ENCODE data around the gene ANKS1B.
"Not testable (repeated sequence)": the region's sequence is repeated elsewhere in the genome, so short reads cannot be mapped to it uniquely, and the experiment has no call there.

ANKS1B gene

GRCh38 chr12:98983647-98984046, 1001.1 kb downstream of the ANKS1B start:
- no peaks in the 10 kb centered on the region for H3K36me3 Mint-ChIP-seq
- H3K4me1 Mint-ChIP-seq, result no peaks in the 10 kb centered on the region
- DNase-seq (ENCODE audit: low spot score in 2 of 2) (no peak), ATAC-seq (ENCODE audit: low read depth) (no peak)
- peaks cover 7% of the 10 kb centered on the region for H3K9me3 Mint-ChIP-seq
- H3K4me3 Mint-ChIP-seq, result no peak overlapping the region
- no peaks in the 10 kb centered on the region for H3K27me3 Mint-ChIP-seq
- H3K27ac Mint-ChIP-seq, result no peak overlapping the region

DNA sequence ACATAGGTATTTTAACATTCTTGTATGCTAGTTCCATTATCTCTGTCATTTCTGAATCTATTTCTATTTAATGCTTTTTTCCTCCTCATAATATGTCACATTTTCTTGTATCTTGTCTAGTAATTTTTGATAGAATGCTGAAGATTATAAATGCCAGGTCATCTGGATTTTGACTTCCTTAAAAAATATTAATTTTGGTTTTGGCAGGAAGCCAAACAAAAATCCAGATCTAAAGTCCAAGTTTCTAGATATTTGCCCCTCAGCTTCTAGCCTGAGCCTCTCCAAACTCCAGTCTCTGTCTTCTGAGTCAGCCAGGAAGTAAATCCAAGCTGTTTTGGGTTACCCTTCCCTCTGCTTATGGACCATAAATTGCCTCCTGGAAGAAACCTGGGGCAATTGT, 1004.2 kb downstream of the ANKS1B start:
- DNase-seq (ENCODE audit: low spot score in 2 of 2), result no peak
- H3K9me3 Mint-ChIP-seq, result peaks cover under 1% of the 10 kb centered on the region
- no peak for ATAC-seq (ENCODE audit: low read depth)
- H3K27me3 Mint-ChIP-seq, result no peaks in the 10 kb centered on the region
- no peaks in the 10 kb centered on the region for H3K36me3 Mint-ChIP-seq
- H3K27ac Mint-ChIP-seq, result no peak overlapping the region
- no peak overlapping the region for H3K4me3 Mint-ChIP-seq
- no peaks in the 10 kb centered on the region for H3K4me1 Mint-ChIP-seq

DNA sequence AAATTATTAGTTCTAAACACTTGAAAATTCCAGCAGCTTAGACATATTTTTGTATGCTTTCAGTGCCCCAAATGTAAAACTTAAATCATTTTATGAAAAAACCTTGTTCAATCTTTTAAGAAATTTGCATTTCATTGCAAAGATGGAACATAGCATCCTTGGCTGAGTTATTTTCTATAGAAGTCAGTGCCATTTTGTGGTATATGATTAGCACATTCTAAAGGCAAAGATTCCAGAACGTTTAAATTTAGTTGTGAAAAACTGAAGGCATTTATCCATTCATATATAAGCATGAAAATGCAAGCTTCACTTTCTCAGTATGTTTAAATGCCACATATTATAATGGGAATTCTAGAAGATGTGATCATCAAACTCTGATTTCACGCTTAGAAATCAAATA, 1007.5 kb downstream of the ANKS1B start:
- Mint-ChIP-seq H3K4me3 (no peak overlapping the region), H3K4me1 (no peaks in the 10 kb centered on the region), H3K9me3 (peaks cover 5% of the 10 kb centered on the region), H3K27me3 (no peaks in the 10 kb centered on the region), H3K27ac (no peak overlapping the region), H3K36me3 (no peaks in the 10 kb centered on the region)
- no peak for ATAC-seq (ENCODE audit: low read depth)
- DNase-seq (ENCODE audit: low spot score in 2 of 2), result no peak

DNA sequence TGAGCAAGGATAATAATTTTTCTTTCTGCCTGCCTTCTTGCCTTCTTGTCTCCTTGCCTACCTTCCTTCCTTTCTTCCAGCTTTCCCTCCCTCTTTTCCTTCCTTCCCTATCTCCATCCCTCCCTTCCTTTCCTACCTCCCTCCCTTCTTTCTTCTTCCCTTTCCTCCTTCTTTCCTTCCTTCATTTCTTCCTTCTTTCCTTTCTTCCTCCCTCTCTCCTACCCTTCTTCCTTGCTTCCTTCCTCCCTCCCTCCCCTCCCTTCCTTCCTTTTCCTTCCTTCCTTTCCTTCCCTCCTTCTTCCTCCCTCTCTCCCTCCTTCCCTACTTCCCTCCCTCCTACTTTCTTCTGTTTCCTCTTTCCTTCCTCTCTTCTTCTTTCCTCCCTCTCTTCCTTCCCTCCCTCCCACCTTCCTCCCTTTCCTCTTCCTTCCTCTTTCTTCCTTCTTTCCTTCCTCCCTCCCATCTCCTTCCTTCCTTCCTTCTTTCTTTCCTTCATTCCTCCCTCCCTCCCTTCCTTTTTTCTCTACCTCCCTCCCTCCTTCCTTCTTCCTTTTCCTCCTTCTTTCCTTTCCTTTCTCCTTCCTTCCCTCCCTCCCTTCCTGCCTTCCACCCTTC, 1009.9 kb downstream of the ANKS1B start:
- no peak for DNase-seq (ENCODE audit: low spot score in 2 of 2)
- Mint-ChIP-seq H3K27me3 (no peaks in the 10 kb centered on the region), H3K4me1 (no peaks in the 10 kb centered on the region), H3K9me3 (peaks cover 5% of the 10 kb centered on the region), H3K27ac (no peak overlapping the region), H3K4me3 (no peak overlapping the region), H3K36me3 (no peaks in the 10 kb centered on the region)
- no peak for ATAC-seq (ENCODE audit: low read depth)

GRCh38 chr12:98973395-98973794, 1011.3 kb downstream of the ANKS1B start:
- no peaks in the 10 kb centered on the region for H3K27me3 Mint-ChIP-seq
- H3K27ac Mint-ChIP-seq, result no peak overlapping the region
- H3K9me3 Mint-ChIP-seq, result peaks cover 5% of the 10 kb centered on the region
- no peaks in the 10 kb centered on the region for H3K36me3 Mint-ChIP-seq
- no peak overlapping the region for H3K4me3 Mint-ChIP-seq
- no peaks in the 10 kb centered on the region for H3K4me1 Mint-ChIP-seq
- no peak for ATAC-seq (ENCODE audit: low read depth)
- DNase-seq (ENCODE audit: low spot score in 2 of 2), result no peak

- Mint-ChIP-seq H3K36me3 (no peaks in the 10 kb centered on the region), H3K27me3 (no peaks in the 10 kb centered on the region), H3K27ac (no peak overlapping the region), H3K4me1 (no peaks in the 10 kb centered on the region), H3K4me3 (no peak overlapping the region), H3K9me3 (peaks cover 6% of the 10 kb centered on the region)
- DNase-seq (ENCODE audit: low spot score in 2 of 2) (no peak), ATAC-seq (ENCODE audit: low read depth) (no peak)
Observed at GRCh38 chr12:98970950-98971349, 1013.8 kb downstream of the ANKS1B start.

GRCh38 chr12:98970210-98970609, 1014.5 kb downstream of the ANKS1B start:
- no peaks in the 10 kb centered on the region for H3K27me3 Mint-ChIP-seq
- no peak overlapping the region for H3K4me3 Mint-ChIP-seq
- ATAC-seq (ENCODE audit: low read depth) (no peak), DNase-seq (ENCODE audit: low spot score in 2 of 2) (no peak)
- peaks cover 5% of the 10 kb centered on the region for H3K9me3 Mint-ChIP-seq
- H3K4me1 Mint-ChIP-seq, result no peaks in the 10 kb centered on the region
- H3K27ac Mint-ChIP-seq, result no peak overlapping the region
- no peaks in the 10 kb centered on the region for H3K36me3 Mint-ChIP-seq

DNA sequence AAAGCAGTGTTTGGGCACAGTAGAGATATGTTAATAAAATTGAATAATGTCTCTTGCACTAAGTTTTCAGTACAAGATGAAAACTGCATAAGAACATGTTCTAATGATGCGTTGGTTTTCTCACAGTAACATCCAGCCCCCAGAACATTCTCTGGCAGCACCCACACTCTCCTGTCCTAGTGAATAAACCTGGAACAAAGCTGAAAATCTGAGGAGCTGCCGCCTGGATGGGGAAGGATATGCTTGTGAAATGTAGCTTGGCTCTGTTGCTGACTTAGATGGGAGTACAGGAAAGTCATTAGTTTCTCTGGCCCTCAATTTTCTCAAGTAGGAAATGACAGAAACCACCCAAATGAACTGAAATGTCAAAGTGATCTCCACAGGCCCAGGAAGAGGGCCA, 1015.8 kb downstream of the ANKS1B start:
- ATAC-seq (ENCODE audit: low read depth) (no peak), DNase-seq (ENCODE audit: low spot score in 2 of 2) (no peak)
- no peaks in the 10 kb centered on the region for H3K4me1 Mint-ChIP-seq
- H3K4me3 Mint-ChIP-seq, result no peak overlapping the region
- no peaks in the 10 kb centered on the region for H3K36me3 Mint-ChIP-seq
- no peak overlapping the region for H3K27ac Mint-ChIP-seq
- H3K27me3 Mint-ChIP-seq, result no peaks in the 10 kb centered on the region
- H3K9me3 Mint-ChIP-seq, result peaks cover 4% of the 10 kb centered on the region

- not testable (repeated sequence) for H3K4me1 Mint-ChIP-seq; H3K36me3 Mint-ChIP-seq; H3K27ac Mint-ChIP-seq; ATAC-seq (ENCODE audit: low read depth); H3K4me3 Mint-ChIP-seq; H3K27me3 Mint-ChIP-seq; DNase-seq (ENCODE audit: low spot score in 2 of 2)
- H3K9me3 Mint-ChIP-seq, result peaks cover 17% of the 10 kb centered on the region
Observed at GRCh38 chr12:98957135-98957534, 1027.6 kb downstream of the ANKS1B start.

- peaks cover 5% of the 10 kb centered on the region for H3K9me3 Mint-ChIP-seq
- H3K4me3 Mint-ChIP-seq, result no peak overlapping the region
- ATAC-seq (ENCODE audit: low read depth) (no peak), DNase-seq (ENCODE audit: low spot score in 2 of 2) (no peak)
- no peak overlapping the region for H3K27ac Mint-ChIP-seq
- H3K36me3 Mint-ChIP-seq, result peaks cover 3% of the 10 kb centered on the region
- no peaks in the 10 kb centered on the region for H3K4me1 Mint-ChIP-seq
- peaks cover 12% of the 10 kb centered on the region for H3K27me3 Mint-ChIP-seq
Observed at GRCh38 chr12:98955284-98955683, 1029.5 kb downstream of the ANKS1B start.

DNA sequence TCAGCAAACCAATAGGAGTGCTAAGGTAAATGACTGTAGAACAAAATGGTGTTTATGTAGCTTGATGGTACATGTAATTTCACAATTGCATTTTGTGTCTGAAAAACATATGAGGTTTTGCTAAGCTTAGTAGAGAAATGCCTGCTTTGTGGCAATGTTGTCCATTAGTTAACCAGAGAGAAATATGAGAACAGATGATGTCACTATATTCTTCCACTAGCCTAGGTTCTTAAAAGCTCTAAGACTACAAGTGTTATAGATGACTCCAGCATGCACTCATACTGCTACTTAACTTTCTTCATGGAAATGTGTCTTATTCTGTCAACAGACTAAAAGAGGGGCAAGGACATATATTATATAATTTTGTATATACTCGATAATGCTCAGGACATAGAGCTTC, 1030.2 kb downstream of the ANKS1B start:
- no peak for DNase-seq (ENCODE audit: low spot score in 2 of 2)
- Mint-ChIP-seq H3K27me3 (peaks cover 12% of the 10 kb centered on the region), H3K27ac (no peak overlapping the region), H3K9me3 (no peaks in the 10 kb centered on the region), H3K36me3 (peaks cover 1% of the 10 kb centered on the region), H3K4me1 (no peaks in the 10 kb centered on the region), H3K4me3 (no peak overlapping the region)
- ATAC-seq (ENCODE audit: low read depth), result no peak

DNA sequence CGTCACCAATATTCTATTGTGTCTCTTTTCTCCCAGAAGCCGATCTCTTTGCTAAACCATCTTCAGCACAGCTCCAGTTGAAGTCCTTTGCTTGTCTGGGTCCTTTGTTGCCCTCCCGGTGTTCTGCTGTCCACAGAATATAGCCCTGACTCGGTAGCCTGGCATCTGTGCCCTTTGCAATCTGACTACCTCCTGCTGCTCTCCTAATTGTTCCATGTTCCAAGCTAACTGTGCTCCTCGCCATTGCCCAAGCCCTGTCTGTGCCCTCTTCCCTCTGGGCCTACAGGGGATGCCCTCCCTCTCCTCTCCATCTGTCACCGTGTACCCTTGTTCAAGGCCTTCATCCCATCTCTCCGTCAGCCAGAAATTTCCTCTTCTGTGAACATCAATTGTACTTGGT, 1033.3 kb downstream of the ANKS1B start:
- no peak overlapping the region for H3K27ac Mint-ChIP-seq
- H3K4me1 Mint-ChIP-seq, result no peaks in the 10 kb centered on the region
- DNase-seq (ENCODE audit: low spot score in 2 of 2) (no peak), ATAC-seq (ENCODE audit: low read depth) (no peak)
- no peaks in the 10 kb centered on the region for H3K9me3 Mint-ChIP-seq
- H3K27me3 Mint-ChIP-seq, result peaks cover 9% of the 10 kb centered on the region
- peaks cover 1% of the 10 kb centered on the region for H3K36me3 Mint-ChIP-seq
- no peak overlapping the region for H3K4me3 Mint-ChIP-seq

DNA sequence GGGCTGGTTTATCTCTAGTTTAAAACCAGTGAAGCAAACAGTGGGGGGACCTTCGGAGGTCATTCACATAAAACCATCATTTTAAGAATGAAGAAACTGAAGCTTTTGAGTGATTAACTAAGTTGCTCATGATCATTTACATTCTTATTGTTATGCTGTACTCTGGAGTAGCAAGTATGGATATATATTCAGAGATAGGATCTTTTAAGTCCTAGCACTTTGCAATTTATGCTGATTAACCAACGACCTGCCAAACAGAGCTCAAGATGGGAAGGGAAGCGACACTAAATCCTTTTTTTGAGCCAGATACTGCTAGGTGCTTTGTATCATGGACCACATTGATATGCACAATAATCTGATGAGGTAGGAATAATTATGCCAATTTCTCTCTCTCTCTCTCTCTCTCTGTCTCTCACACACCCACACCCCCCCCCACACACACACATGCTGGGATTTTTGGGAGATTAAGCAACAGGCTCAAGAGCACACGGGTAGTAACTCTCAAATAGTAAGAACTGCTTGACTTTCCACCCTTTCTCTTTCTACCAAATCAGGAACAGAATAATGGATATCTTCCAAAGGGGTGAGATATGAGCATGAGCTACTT, 1036.3 kb downstream of the ANKS1B start:
- Mint-ChIP-seq H3K4me3 (no peak overlapping the region), H3K27me3 (peaks cover 4% of the 10 kb centered on the region), H3K36me3 (peaks cover under 1% of the 10 kb centered on the region), H3K4me1 (no peaks in the 10 kb centered on the region), H3K27ac (no peak overlapping the region), H3K9me3 (no peaks in the 10 kb centered on the region)
- ATAC-seq (ENCODE audit: low read depth) (no peak), DNase-seq (ENCODE audit: low spot score in 2 of 2) (no peak)

- Mint-ChIP-seq H3K9me3 (no peaks in the 10 kb centered on the region), H3K36me3 (no peaks in the 10 kb centered on the region), H3K4me3 (no peak overlapping the region), H3K27ac (no peak overlapping the region), H3K4me1 (no peaks in the 10 kb centered on the region), H3K27me3 (peaks cover 2% of the 10 kb centered on the region)
- DNase-seq (ENCODE audit: low spot score in 2 of 2) (no peak), ATAC-seq (ENCODE audit: low read depth) (no peak)
Observed at GRCh38 chr12:98945864-98946263, 1038.9 kb downstream of the ANKS1B start.

DNA sequence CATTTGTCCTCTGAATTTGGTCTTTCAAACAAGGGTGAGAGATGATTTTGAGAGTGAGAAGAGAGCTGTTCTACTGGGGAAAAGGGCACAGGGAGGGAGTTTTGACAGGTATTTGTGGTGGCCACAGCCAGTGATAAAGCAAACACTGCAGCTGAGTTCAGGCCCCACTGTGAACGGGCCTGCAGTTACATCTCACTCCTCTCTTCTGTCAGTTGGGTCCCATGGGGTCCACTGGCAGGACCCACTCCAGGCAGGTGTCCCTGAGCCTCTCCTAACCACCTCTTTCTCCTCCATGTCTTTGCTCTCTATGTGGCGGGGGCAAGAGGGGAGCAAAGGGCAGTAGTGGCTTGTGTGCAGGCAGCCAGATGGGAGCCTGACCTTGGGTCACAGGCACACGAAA, 1044.8 kb downstream of the ANKS1B start:
- H3K27me3 Mint-ChIP-seq, result peaks cover 13% of the 10 kb centered on the region
- ATAC-seq (ENCODE audit: low read depth), result no peak
- no peak overlapping the region for H3K4me3 Mint-ChIP-seq
- H3K36me3 Mint-ChIP-seq, result no peaks in the 10 kb centered on the region
- no peak overlapping the region for H3K27ac Mint-ChIP-seq
- no peak for DNase-seq (ENCODE audit: low spot score in 2 of 2)
- H3K4me1 Mint-ChIP-seq, result no peaks in the 10 kb centered on the region
- H3K9me3 Mint-ChIP-seq, result peaks cover 3% of the 10 kb centered on the region

All from memory B cell (primary cell).